D721Med (cell line): ENCODE measurements around the gene GPR176.

Experiments
- DNase-seq: peaks from one replicate; pipeline ENCODE4 v3.0.0; 2011; ENCODE audit warnings: low spot score; ENCODE audit not compliant: insufficient read length
- FAIRE-seq: peaks from 2 replicates; lab custom pipeline; 2011; peaks lifted over from hg19 to GRCh38; lab: Jason Lieb, UNC
- CTCF ChIP-seq: IDR thresholded peaks from 2 replicates; pipeline ENCODE4 v1.5.1; 2012; ENCODE audit warnings: mild to moderate bottlenecking, control low read depth; ENCODE audit not compliant: insufficient read depth; ENCODE audit errors: missing control alignments

Gene GPR176

DNA sequence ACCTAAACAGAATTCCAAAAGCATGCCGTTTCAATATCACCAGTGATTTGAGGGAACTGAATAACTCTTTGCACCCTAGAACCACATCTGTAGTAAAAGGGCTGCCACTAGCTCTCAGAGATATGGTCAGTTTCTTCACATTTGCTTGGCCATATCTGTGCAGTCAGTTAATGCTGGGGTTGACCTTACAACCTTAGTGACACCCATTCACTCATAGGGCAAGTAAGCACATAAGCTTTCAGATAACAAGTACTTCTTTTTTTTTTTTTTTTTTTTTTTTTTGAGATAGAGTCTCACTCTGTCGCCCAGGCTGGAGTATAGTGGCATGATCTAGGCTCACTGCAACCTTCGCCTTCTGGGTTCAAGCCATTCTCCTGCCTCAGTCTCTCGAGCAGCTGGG is 117.0 kb downstream of the GPR176 start:
- no peak for DNase-seq
- no peak for FAIRE-seq
- TF ChIP-seq CTCF: no peak

DNA sequence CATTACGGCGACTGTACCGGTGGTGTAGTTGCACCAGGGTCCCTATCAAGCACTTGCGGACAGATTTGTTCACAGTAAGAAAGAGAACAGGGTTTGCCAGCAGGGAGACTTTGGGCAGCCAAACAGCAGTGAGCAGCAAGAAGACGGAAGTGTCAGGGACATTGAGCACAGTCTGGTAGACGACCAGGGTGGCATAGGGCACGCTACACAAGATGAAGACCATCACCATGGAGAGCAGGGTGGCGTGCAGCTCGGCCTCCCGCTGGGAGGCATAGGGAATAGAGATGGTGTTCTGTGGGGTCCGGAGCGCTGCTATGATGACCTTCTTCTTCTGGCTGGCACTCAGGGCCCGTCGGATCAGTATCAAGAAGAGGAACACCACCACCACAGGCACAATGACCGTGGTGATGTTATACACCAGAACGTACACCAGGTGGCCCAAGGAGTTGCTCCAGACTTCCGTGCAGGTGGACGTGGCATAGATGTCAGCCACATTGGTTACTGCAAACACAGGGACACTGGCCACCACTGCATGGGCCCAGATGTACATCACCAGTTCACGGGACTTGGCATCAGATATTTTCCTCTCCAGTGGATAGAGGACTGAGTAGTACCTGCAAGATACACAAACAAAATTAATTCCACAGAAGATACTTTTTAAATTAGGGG is 118.3 kb downstream of the GPR176 start:
- DNase-seq: no peak
- peak; percentile 16 for TF ChIP-seq CTCF
- FAIRE-seq: no peak

DNA sequence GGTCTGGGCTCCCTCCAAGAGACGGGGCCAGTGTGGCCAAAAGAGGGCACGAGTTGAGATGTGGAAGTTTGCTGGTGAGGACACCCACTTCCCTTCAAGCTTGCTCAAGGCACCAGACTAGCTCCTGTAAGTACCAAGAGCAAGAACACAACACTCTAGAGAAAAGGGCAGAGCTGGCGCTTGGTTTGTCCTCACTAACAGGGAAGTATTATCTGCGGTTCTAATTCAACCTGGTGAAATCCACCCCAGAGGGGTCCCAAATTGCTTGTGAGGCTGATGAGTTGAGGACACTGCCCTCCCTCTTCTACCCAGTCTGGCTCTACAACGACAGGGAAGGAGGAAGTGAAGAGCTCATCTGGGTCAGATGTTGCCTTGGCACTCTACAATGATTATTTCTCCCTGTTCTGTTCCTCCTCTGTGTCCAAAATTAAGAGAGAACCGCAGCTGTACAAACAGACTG is 120.5 kb downstream of the GPR176 start:
- FAIRE-seq: no peak
- TF ChIP-seq CTCF: no peak

DNA sequence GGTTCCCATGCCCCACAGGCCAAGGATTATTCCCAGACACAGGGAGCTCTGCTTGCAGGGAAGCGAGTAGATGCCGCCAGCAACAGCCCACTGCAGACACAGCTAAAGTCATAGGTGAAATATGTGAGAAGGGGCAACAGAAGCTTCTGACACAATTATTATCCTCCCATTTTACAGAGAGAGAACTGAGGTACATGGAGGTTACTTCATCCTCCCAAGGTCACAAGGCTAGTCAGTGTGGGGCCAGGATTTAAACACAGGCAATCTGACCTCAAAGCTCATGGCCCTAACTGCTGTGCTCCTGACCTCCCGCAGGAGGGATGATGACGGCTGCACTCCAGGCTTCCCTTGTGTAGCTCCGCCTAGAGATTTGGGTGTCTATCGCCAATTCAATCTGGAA is 121.7 kb downstream of the GPR176 start:
- no peak for DNase-seq
- TF ChIP-seq CTCF: no peak
- no peak for FAIRE-seq

More for the DNA sequence above, 120.5 kb downstream of the GPR176 start:
- no peak for DNase-seq

- no peak for TF ChIP-seq CTCF
- DNase-seq: no peak
- FAIRE-seq: no peak
Measured at GRCh38 chr15:39797407-39797806, 122.7 kb downstream of the GPR176 start.

DNA sequence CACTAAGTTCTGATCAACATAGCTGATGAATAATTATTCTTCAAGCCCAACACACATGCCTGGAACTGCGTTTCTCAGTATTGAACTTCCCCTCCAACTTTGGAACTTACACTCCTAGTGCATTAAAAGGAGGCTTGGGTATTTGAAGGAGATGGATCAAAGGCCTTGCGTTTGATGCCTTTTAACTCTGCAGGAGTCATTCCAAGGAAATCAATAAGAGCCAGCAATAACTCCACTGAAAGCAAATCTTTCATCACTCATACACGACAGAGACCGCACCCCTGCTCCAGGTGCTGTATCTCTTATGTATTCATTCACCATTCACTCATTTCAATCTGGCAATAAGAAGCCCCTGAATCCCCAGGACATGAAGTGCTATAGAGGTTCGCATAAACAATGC is 123.5 kb downstream of the GPR176 start:
- DNase-seq (no peak), FAIRE-seq (no peak)
- no peak for TF ChIP-seq CTCF

DNA sequence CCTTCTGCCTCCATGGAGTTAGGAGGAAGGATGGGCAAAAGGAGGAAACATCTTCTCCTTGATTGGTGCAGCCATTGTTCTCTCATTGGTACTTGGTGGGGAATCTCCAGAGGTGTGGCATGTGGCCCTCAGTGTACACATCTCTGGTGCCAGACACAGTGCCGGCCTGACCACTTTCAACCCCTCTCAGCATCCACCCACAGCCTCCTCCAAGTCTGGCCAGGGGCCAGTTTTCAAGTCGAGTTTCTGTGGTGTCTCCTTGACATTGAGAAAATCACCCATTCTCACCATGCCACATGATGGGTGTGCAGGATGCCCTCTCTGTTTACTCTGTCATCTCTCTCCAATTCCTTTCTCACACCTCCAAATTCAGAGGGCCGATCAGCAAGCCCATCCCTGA is 124.6 kb downstream of the GPR176 start:
- no peak for TF ChIP-seq CTCF

More for the DNA sequence above, 124.6 kb downstream of the GPR176 start:
- FAIRE-seq (no peak), DNase-seq (no peak)
